Amygdala (tissue), 56 donors: ENCODE measurements around the gene ZNF384.

Experiments
- DNase-seq, 56 donors: peaks; one replicate each; lab custom pipeline; 2025; lab: John Stamatoyannopoulos, UW

Gene ZNF384

GRCh38 chr12:6662906-6663742, 26.1 kb downstream of the ZNF384 start, which contains the start of gene ING4:
Gene ING4, minus strand, starts transcription at chr12:6663119. Its CDS starts 18 bp downstream, at chr12:6663101.
- DNase-seq, result peak; percentile 71 to 99 (median 96)

- DNase-seq, result no peak
Observed at GRCh38 chr12:6662602-6662905, 26.6 kb downstream of the ZNF384 start.

GRCh38 chr12:6653987-6654386, 35.2 kb downstream of the ZNF384 start:
- DNase-seq, result no peak

- no peak for DNase-seq
Observed at GRCh38 chr12:6653342-6653741, 35.8 kb downstream of the ZNF384 start.

GRCh38 chr12:6652391-6652790, 36.8 kb downstream of the ZNF384 start:
- DNase-seq, result no peak

- DNase-seq, result no peak
Observed at GRCh38 chr12:6650832-6651231, 38.3 kb downstream of the ZNF384 start.

GRCh38 chr12:6647083-6647604, 42.0 kb downstream of the ZNF384 start, which contains the start of gene ACRBP:
Gene ACRBP, minus strand, starts transcription at chr12:6647432. Its CDS starts 66 bp downstream, at chr12:6647366.
- peak in 37 of 56 donors; percentile 18 to 79 (median 44) for DNase-seq

GRCh38 chr12:6646276-6647082, 42.7 kb downstream of the ZNF384 start:
- DNase-seq, result no peak

- peak in 14 of 56 donors; percentile 9 to 72 (median 30) for DNase-seq
Observed at GRCh38 chr12:6644903-6645302, 44.3 kb downstream of the ZNF384 start.

- peak in 2 of 56 donors; percentile 23 to 38 for DNase-seq
Observed at GRCh38 chr12:6644257-6644596, 44.9 kb downstream of the ZNF384 start.

- peak in 5 of 56 donors; percentile 8 to 45 (median 27) for DNase-seq
Observed at GRCh38 chr12:6643569-6644256, 45.5 kb downstream of the ZNF384 start.

- no peak for DNase-seq
Observed at GRCh38 chr12:6641131-6641530, 48.0 kb downstream of the ZNF384 start.

GRCh38 chr12:6640497-6640896, 48.7 kb downstream of the ZNF384 start:
- no peak for DNase-seq

GRCh38 chr12:6639151-6639801, 49.9 kb downstream of the ZNF384 start:
- no peak for DNase-seq

GRCh38 chr12:6638305-6638704, 50.9 kb downstream of the ZNF384 start:
- peak in 4 of 56 donors; percentile 9 to 35 (median 13) for DNase-seq

GRCh38 chr12:6635856-6636531, 53.2 kb downstream of the ZNF384 start, which contains the start of gene LPAR5:
Gene LPAR5, minus strand, starts transcription at chr12:6635959. Its CDS starts 14,711 bp downstream, at chr12:6621248.
- DNase-seq, result peak in 8 of 56 donors; percentile 15 to 50 (median 22)

- no peak for DNase-seq
Observed at GRCh38 chr12:6635375-6635855, 53.8 kb downstream of the ZNF384 start.

GRCh38 chr12:6632026-6632983, 56.9 kb downstream of the ZNF384 start:
- DNase-seq, result peak in 6 of 56 donors; percentile 19 to 56 (median 30)
